Peyer's patch (tissue), 4 donors: ENCODE measurements around the gene SP8.

Experiments
- POLR2A ChIP-seq, 2 donors: fragments of 450-650 bp; IDR thresholded peaks; one replicate each; pipeline ENCODE4 v1.5.1; 2017; ENCODE audit warnings: antibody characterized with exemption in 2 of 2, mild to moderate bottlenecking in 2 of 2, moderate library complexity in 2 of 2
- TF ChIP-seq, protein P1 (sequence below), 6 experiments: fragments of 450-650 bp in 4 of 6; fragments of 200-600 bp in 2 of 6; sonication (generic) in 1 of 6; IDR thresholded peaks; one replicate each; pipeline ENCODE4 v1.5.1; 2017 to 2019; ENCODE audit warnings: antibody characterized with exemption in 6 of 6, mild to moderate bottlenecking in 3 of 6, moderate library complexity in 1 of 6

DNA sequence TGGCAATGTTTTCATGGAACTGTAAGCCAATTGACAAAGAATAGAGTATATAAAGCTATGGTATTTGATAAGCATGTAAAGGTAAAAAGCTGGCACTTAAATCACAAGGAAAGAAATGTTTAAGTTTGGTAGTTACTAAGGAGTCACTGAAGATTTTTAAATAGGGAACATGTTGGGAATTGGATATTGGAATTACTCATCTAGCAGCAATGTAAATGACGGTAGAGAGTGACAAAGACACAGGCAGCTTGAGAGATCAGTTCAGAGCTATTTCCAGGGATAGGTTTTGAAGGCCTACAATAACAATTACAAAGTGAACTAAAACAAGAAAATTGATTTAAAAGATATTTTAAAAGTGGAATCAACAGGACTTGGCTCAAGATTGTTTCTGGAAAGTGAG lies 36.8 kb downstream of the SP8 start:
- TF ChIP-seq, protein P1, sequence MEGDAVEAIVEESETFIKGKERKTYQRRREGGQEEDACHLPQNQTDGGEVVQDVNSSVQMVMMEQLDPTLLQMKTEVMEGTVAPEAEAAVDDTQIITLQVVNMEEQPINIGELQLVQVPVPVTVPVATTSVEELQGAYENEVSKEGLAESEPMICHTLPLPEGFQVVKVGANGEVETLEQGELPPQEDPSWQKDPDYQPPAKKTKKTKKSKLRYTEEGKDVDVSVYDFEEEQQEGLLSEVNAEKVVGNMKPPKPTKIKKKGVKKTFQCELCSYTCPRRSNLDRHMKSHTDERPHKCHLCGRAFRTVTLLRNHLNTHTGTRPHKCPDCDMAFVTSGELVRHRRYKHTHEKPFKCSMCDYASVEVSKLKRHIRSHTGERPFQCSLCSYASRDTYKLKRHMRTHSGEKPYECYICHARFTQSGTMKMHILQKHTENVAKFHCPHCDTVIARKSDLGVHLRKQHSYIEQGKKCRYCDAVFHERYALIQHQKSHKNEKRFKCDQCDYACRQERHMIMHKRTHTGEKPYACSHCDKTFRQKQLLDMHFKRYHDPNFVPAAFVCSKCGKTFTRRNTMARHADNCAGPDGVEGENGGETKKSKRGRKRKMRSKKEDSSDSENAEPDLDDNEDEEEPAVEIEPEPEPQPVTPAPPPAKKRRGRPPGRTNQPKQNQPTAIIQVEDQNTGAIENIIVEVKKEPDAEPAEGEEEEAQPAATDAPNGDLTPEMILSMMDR (IDR thresholded peaks at IDR 0.05) = no peak
- TF ChIP-seq POLR2A (IDR thresholded peaks at IDR 0.05) = no peak
